ENCODE results near the gene ABCD3. TPM values are rescaled to one million over a fixed set of nuclear protein-coding genes. Genes with fewer than 3 reads are reported as not detected.

ABCD3 gene
- total RNA-seq, 1 experiment from 2014 or later = 48.8 TPM

GRCh38 chr1:94527447-94528031 lies 109.3 kb downstream of the ABCD3 start (continued):
- TF ChIP-seq FOSL1 (IDR thresholded peaks at IDR 0.05; ENCODE audit: low read depth) = no peak
- TF ChIP-seq ZFX (IDR thresholded peaks at IDR 0.05) = no peak

GRCh38 chr1:94528299-94528698 lies 110.1 kb downstream of the ABCD3 start:
- H3K9me2 ChIP-seq (ENCODE audit: insufficient read depth) = no peaks in the 10 kb centered on the region
- ATAC-seq (peak; percentile 35; the same call in 1 of the 2 replicates), DNase-seq (ENCODE audit: low read depth, low spot score) (no peak)
- ChIA-PET RAD21 (ENCODE audit: low non-redundant PET in 1 of 2, low total read pairs in 2 of 2, uncharacterized antibody in 2 of 2, unreplicated experiment in 2 of 2) (no interaction called here), POLR2A (no interaction called here), CTCF (interaction anchor here (0.8 to 2.7 kb wide), 5 partner anchors 14 to 278 kb away, joined by 3 to 13 read pairs (median 9); no protein-coding TSS in a partner anchor)
- no peaks in the 10 kb centered on the region for H3K27me3 ChIP-seq (ENCODE audit: insufficient read depth, low read length)
- no peaks in the 10 kb centered on the region for H3K9me3 ChIP-seq (ENCODE audit: control insufficient read depth in 1 of 2, insufficient read depth in 1 of 2, low read depth in 1 of 2, low read length in 2 of 2)
- intact Hi-C loops (cut with micrococcal nuclease) = no loop called here
- TF ChIP-seq CTCF (IDR thresholded peaks at IDR 0.05 in 2 of 3, conservative IDR thresholded peaks at IDR 0.05 in 1 of 3; ENCODE audit: borderline replicate concordance in 1 of 3, insufficient read depth in 1 of 3, low read depth in 2 of 3, low read length in 2 of 3) (peak in 2 of 3 experiments; percentile 24 to 29; a peak in 3 of 6 replicates), SRF (IDR thresholded peaks at IDR 0.05; ENCODE audit: low read depth) (0 out of 2 replicates have a peak, but pooled peaks have one; percentile 19), POLR2AphosphoS5 (IDR thresholded peaks at IDR 0.05; ENCODE audit: low read depth, low read length) (peak; percentile 38; the same call in 1 of the 2 replicates), RAD21 (IDR thresholded peaks at IDR 0.05; ENCODE audit: low read depth) (peak; percentile 20; the same call in 1 of the 2 replicates), SP1 (IDR thresholded peaks at IDR 0.05; ENCODE audit: low read depth) (no peak), JUND (IDR thresholded peaks at IDR 0.05) (0 out of 2 replicates have a peak, but pooled peaks have one; percentile 7)
- no TSS peak for BruUV-seq (replicated peaks)
- H3K79me2 ChIP-seq (ENCODE audit: insufficient read depth, low read length) = peaks cover 11% of the 10 kb centered on the region
- H3K4me2 ChIP-seq (ENCODE audit: low read length) = no peak overlapping the region
- no peak overlapping the region for H3K9ac ChIP-seq (ENCODE audit: low read length)
- peaks cover 3% of the 10 kb centered on the region; the same call in 1 of the 2 replicates for H4K20me1 ChIP-seq (ENCODE audit: insufficient read depth)
- H3K27ac ChIP-seq (ENCODE audit: low read depth, low read length) = no peak overlapping the region; the same call in 1 of the 2 replicates
- peaks cover 6 to 35% of the 10 kb centered on the region in 2 experiments; a peak in 3 of 4 replicates for H3K36me3 ChIP-seq (ENCODE audit: control insufficient read depth in 1 of 2, insufficient read depth in 2 of 2, low read length in 2 of 2)
- peaks cover 4 to 23% of the 10 kb centered on the region in 2 experiments; a peak in 3 of 4 replicates for H3K4me1 ChIP-seq (ENCODE audit: control insufficient read depth in 1 of 2, insufficient read depth in 2 of 2, low read length in 2 of 2)
- H2AFZ ChIP-seq (ENCODE audit: low read depth, low read length, poor library complexity, severe bottlenecking) = no peak overlapping the region
- no peak overlapping the region for H3K4me3 ChIP-seq (replicated peaks in 1 of 2; ENCODE audit: low read depth in 1 of 2, low read length in 2 of 2)
